SK-N-SH (cell line): ENCODE data around the gene FOSB. TPM values are rescaled to one million over a fixed set of nuclear protein-coding genes. Genes with fewer than 3 reads are reported as not detected.

Source experiments
- CTCF ChIA-PET: fragments of 300-600, 350-600 bp; formaldehyde crosslinking; extraction: SDS; loops from one replicate; lab custom pipeline; 2021; lab: Yijun Ruan, JAX
- POLR2A ChIA-PET: fragments of 350-600 bp; sonication (Branson Sonifier 250); formaldehyde crosslinking; extraction: SDS; loops from one replicate; lab custom pipeline; 2020; ENCODE audit warnings: antibody characterized with exemption, inconsistent platforms; lab: Yijun Ruan, JAX
- DNase-seq: peaks from one replicate; pipeline ENCODE4 v3.0.0; 2012
- H2AFZ ChIP-seq: fragments of 200-600 bp; sonication (generic); 2 replicates; pipeline ENCODE4 v1.8.1; 2016; ENCODE audit warnings: antibody characterized with exemption, mild to moderate bottlenecking, low read depth
- H3F3A ChIP-seq: fragments of 200-600 bp; sonication (generic); replicated peaks from 2 replicates; pipeline ENCODE3; 2016; ENCODE audit warnings: antibody characterized with exemption, mild to moderate bottlenecking; ENCODE audit not compliant: insufficient read depth
- H3K27ac ChIP-seq, 2 experiments: fragments of 200-500 bp in 1 of 2; fragments of 200-600 bp in 1 of 2; sonication (Bioruptor generic) in 1 of 2; sonication (generic), shearing (Covaris generic) in 1 of 2; 2 replicates each; pipeline versions ENCODE4 v1.5.1 to v1.6.1; 2014 to 2016; ENCODE audit warnings: low read depth in 2 of 2, inconsistent platforms in 1 of 2, low read length in 1 of 2, mild to moderate bottlenecking in 1 of 2, mixed read lengths in 1 of 2
- H3K27me3 ChIP-seq: fragments of 200-600 bp; sonication (generic), shearing (Covaris generic); 2 replicates; pipeline ENCODE4 v1.6.1; 2016; ENCODE audit warnings: mixed run types; ENCODE audit not compliant: insufficient read depth
- H3K36me3 ChIP-seq, 2 experiments: fragments of 200-500 bp in 1 of 2; fragments of 200-600 bp in 1 of 2; sonication (Bioruptor generic) in 1 of 2; sonication (generic) in 1 of 2; replicated peaks in 1 of 2; 2 replicates each; pipeline versions ENCODE3 to v1.5.1; 2014 to 2016; ENCODE audit warnings: low read length in 1 of 2, mild to moderate bottlenecking in 1 of 2; ENCODE audit not compliant: insufficient read depth in 2 of 2, control insufficient read depth in 1 of 2
- H3K4me1 ChIP-seq, 2 experiments: fragments of 200-500 bp in 1 of 2; fragments of 200-600 bp in 1 of 2; sonication (Bioruptor generic) in 1 of 2; sonication (generic), shearing (Covaris generic) in 1 of 2; 2 replicates each; pipeline versions ENCODE4 v1.5.1 to v1.6.1; 2014 to 2016; ENCODE audit warnings: low read depth in 1 of 2, low read length in 1 of 2, mixed run types in 1 of 2; ENCODE audit not compliant: insufficient read depth in 2 of 2, control insufficient read depth in 1 of 2
- H3K4me2 ChIP-seq: fragments of 200-600 bp; sonication (generic), shearing (Covaris generic); 2 replicates; pipeline ENCODE4 v1.6.1; 2017; ENCODE audit warnings: mixed run types
- H3K4me3 ChIP-seq, 2 experiments: fragments of 200-500 bp in 1 of 2; fragments of 200-600 bp in 1 of 2; sonication (Bioruptor generic) in 1 of 2; sonication (generic), shearing (Covaris generic) in 1 of 2; 2 replicates each; pipeline versions ENCODE4 v1.5.1 to v1.8.1; 2014 to 2016; ENCODE audit warnings: low read depth in 2 of 2, inconsistent platforms in 1 of 2, low read length in 1 of 2, mild to moderate bottlenecking in 1 of 2, mixed read lengths in 1 of 2, moderate library complexity in 1 of 2
- H3K79me2 ChIP-seq: fragments of 200-600 bp; sonication (generic); 2 replicates; pipeline ENCODE4 v1.8.1; 2017; ENCODE audit warnings: mild to moderate bottlenecking; ENCODE audit not compliant: insufficient read depth
- H3K9ac ChIP-seq: fragments of 200-600 bp; sonication (generic); 2 replicates; pipeline ENCODE4 v1.6.1; 2017; ENCODE audit warnings: mixed run types
- H3K9me2 ChIP-seq: fragments of 200-600 bp; sonication (generic); 2 replicates; pipeline ENCODE4 v1.6.1; 2017; ENCODE audit warnings: mixed run types
- H3K9me3 ChIP-seq: fragments of 200-600 bp; sonication (generic); 2 replicates; pipeline ENCODE4 v1.6.1; 2017; ENCODE audit warnings: mixed run types, mild to moderate bottlenecking, moderate library complexity
- H4K20me1 ChIP-seq: fragments of 200-600 bp; sonication (generic); 2 replicates; pipeline ENCODE4 v1.6.1; 2017; ENCODE audit warnings: mild to moderate bottlenecking, mixed run types; ENCODE audit not compliant: insufficient read depth
- CHD2 ChIP-seq: fragments of 150-350 bp; IDR thresholded peaks from 2 replicates; pipeline ENCODE4 v1.6.1; 2018; ENCODE audit warnings: low read length; ENCODE audit not compliant: partially characterized antibody
- FOSL2 ChIP-seq: IDR thresholded peaks from 2 replicates; pipeline ENCODE4 v1.4.0; 2012; ENCODE audit warnings: low read depth, mild to moderate bottlenecking, moderate library complexity, borderline replicate concordance
- FOXM1 ChIP-seq: IDR thresholded peaks from 2 replicates; pipeline ENCODE4 v1.4.0; 2012; ENCODE audit warnings: low read depth, mild to moderate bottlenecking
- JUND ChIP-seq: IDR thresholded peaks from 2 replicates; pipeline ENCODE4 v1.4.0; 2012
- MAX ChIP-seq: IDR thresholded peaks from 2 replicates; pipeline ENCODE4 v1.4.0; 2012; ENCODE audit warnings: low read depth
- RAD21 ChIP-seq: IDR thresholded peaks from 2 replicates; pipeline ENCODE4 v1.6.1; 2012; ENCODE audit warnings: mild to moderate bottlenecking, low read length
- RCOR1 ChIP-seq: fragments of 150-350 bp; IDR thresholded peaks from 2 replicates; pipeline ENCODE4 v1.6.1; 2017; ENCODE audit warnings: antibody characterized with exemption, low read length
- RFX5 ChIP-seq: IDR thresholded peaks from 2 replicates; pipeline ENCODE4 v1.6.1; 2012; ENCODE audit warnings: mild to moderate bottlenecking, improper control_type of control experiment, low read length
- RXRA ChIP-seq: IDR thresholded peaks from 2 replicates; pipeline ENCODE4 v1.4.0; 2012; ENCODE audit warnings: low read depth, mild to moderate bottlenecking, borderline replicate concordance
- SIN3A ChIP-seq: IDR thresholded peaks from 2 replicates; pipeline ENCODE4 v1.6.1; 2012; ENCODE audit warnings: low read depth, mild to moderate bottlenecking, low read length, moderate library complexity, borderline replicate concordance
- TEAD4 ChIP-seq: IDR thresholded peaks from 2 replicates; pipeline ENCODE4 v1.4.0; 2012; ENCODE audit warnings: mild to moderate bottlenecking, borderline replicate concordance; ENCODE audit not compliant: insufficient read depth
- USF2 ChIP-seq: fragments of 150-350 bp; IDR thresholded peaks from 2 replicates; pipeline ENCODE4 v1.6.1; 2017; ENCODE audit warnings: antibody characterized with exemption, low read length, low read depth, borderline replicate concordance
- WGBS: methylation state at CpG from one replicate; pipeline ENCODE4 v1.1.6; 2017; ENCODE audit warnings: low lambda C conversion rate; 5-methylcytosine and 5-hydroxymethylcytosine counted together
- polyA plus RNA-seq, 3 experiments: library from polyadenylated mRNA; depleted of rRNA; stranded (reverse); fragments of >200 nt; gene quantifications; 2 replicates each; pipeline ENCODE4 v1.2.3, GENCODE V29; 2012
- TF ChIP-seq, protein P1 (sequence below): IDR thresholded peaks from 2 replicates; pipeline ENCODE4 v1.6.1; 2012; ENCODE audit warnings: mild to moderate bottlenecking, low read depth, low read length, moderate library complexity
- TF ChIP-seq, protein P2 (sequence below): IDR thresholded peaks from 2 replicates; pipeline ENCODE4 v1.4.0; 2012; ENCODE audit warnings: low read depth, borderline replicate concordance

FOSB gene
- polyA plus RNA-seq, 1 of the 3 experiments (the other 2 are of a cell fraction): 78.2 TPM

- TF ChIP-seq, protein P1, sequence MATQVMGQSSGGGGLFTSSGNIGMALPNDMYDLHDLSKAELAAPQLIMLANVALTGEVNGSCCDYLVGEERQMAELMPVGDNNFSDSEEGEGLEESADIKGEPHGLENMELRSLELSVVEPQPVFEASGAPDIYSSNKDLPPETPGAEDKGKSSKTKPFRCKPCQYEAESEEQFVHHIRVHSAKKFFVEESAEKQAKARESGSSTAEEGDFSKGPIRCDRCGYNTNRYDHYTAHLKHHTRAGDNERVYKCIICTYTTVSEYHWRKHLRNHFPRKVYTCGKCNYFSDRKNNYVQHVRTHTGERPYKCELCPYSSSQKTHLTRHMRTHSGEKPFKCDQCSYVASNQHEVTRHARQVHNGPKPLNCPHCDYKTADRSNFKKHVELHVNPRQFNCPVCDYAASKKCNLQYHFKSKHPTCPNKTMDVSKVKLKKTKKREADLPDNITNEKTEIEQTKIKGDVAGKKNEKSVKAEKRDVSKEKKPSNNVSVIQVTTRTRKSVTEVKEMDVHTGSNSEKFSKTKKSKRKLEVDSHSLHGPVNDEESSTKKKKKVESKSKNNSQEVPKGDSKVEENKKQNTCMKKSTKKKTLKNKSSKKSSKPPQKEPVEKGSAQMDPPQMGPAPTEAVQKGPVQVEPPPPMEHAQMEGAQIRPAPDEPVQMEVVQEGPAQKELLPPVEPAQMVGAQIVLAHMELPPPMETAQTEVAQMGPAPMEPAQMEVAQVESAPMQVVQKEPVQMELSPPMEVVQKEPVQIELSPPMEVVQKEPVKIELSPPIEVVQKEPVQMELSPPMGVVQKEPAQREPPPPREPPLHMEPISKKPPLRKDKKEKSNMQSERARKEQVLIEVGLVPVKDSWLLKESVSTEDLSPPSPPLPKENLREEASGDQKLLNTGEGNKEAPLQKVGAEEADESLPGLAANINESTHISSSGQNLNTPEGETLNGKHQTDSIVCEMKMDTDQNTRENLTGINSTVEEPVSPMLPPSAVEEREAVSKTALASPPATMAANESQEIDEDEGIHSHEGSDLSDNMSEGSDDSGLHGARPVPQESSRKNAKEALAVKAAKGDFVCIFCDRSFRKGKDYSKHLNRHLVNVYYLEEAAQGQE: no peak
- TF ChIP-seq FOXM1 (no peak), JUND (peak; percentile 25; the same call in 1 of the 2 replicates), USF2 (no peak), MAX (peak; percentile 63; the same call in 1 of the 2 replicates), SIN3A (no peak), RXRA (no peak), TEAD4 (no peak), RAD21 (peak; percentile 53)
- TF ChIP-seq, all 33 proteins: peak for 13
Observed at GRCh38 chr19:45506246-45506988, 38.6 kb downstream of the FOSB start (continued).

GRCh38 chr19:45506989-45507871 is 39.4 kb downstream of the FOSB start, which contains the start of gene VASP:
Gene VASP (plus strand): TSS chr19:45507479. CDS start chr19:45507772, 293 bp downstream.
- Histone ChIP-seq H3K4me2 (peak within 1 kb of the TSS; percentile 100), H3K36me3 (peaks cover 0 to 4% of the 10 kb centered on the region in 2 experiments), H3F3A (peaks cover 22% of the 10 kb centered on the region), H3K4me1 (peaks cover 6 to 12% of the 10 kb centered on the region in 2 experiments; a peak in 2 of 4 replicates), H3K27me3 (no peaks in the 10 kb centered on the region), H3K9ac (peak within 1 kb of the TSS; percentile 92), H3K79me2 (peaks cover 52% of the 10 kb centered on the region), H3K27ac (peak within 1 kb of the TSS; percentile 88 to 91), H3K9me2 (no peaks in the 10 kb centered on the region), H2AFZ (peak within 1 kb of the TSS; percentile 78), H3K4me3 (peak within 1 kb of the TSS; percentile 74 to 98), H3K9me3 (no peaks in the 10 kb centered on the region), H4K20me1 (peaks cover 20% of the 10 kb centered on the region)
- under 1% methylated on average over 32 of the region's 65 CpGs for WGBS
- peak; percentile 88 for DNase-seq
- ChIA-PET CTCF (interaction anchor here (0.8 to 2.6 kb wide), 5 partner anchors 19 to 135 kb away, joined by 3 to 11 read pairs (median 5); no protein-coding TSS in a partner anchor), POLR2A (no interaction called here)
- TF ChIP-seq, protein P2, sequence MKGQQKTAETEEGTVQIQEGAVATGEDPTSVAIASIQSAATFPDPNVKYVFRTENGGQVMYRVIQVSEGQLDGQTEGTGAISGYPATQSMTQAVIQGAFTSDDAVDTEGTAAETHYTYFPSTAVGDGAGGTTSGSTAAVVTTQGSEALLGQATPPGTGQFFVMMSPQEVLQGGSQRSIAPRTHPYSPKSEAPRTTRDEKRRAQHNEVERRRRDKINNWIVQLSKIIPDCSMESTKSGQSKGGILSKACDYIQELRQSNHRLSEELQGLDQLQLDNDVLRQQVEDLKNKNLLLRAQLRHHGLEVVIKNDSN: no peak
- TF ChIP-seq USF2: no peak
- TF ChIP-seq FOSL2: peak; percentile 3; the same call in 1 of the 2 replicates
- TF ChIP-seq TEAD4: peak; percentile 8; the same call in 1 of the 2 replicates
- no peak for TF ChIP-seq RFX5
- TF ChIP-seq CHD2: peak; percentile 56
- no peak for TF ChIP-seq RAD21
- peak; percentile 88 for TF ChIP-seq MAX
- TF ChIP-seq, protein P1: no peak; the same call in 1 of the 2 replicates
- no peak for TF ChIP-seq JUND
- TF ChIP-seq RXRA: no peak
- no peak for TF ChIP-seq RCOR1
